Endothelial cell of umbilical vein (primary cell): ENCODE measurements around the gene MYH10. TPM values are rescaled to one million over a fixed set of nuclear protein-coding genes. Genes with fewer than 3 reads are reported as not detected.
A peak's percentile ranks its signal among the peaks of the same experiment; 100 is the strongest.

Source experiments
- BruUV-seq: library from RNA; stranded (reverse); fragments of 400-500 nt; replicated peaks from 2 replicates; lab custom pipeline; 2021; lab: Mats Ljungman, UMichigan
- CTCF ChIA-PET: fragments of 300-600, 350-600 bp; sonication (Branson Sonifier 250); formaldehyde crosslinking; loops from one replicate; lab custom pipeline; 2021; ENCODE audit warnings: antibody characterized with exemption, inconsistent platforms; lab: Charles Lee
- POLR2A ChIA-PET: fragments of 300-600, 350-600 bp; sonication (Branson Sonifier 250); formaldehyde crosslinking; loops from one replicate; lab custom pipeline; 2021; ENCODE audit warnings: antibody characterized with exemption, inconsistent platforms; lab: Charles Lee
- DNase-seq: peaks from one replicate; pipeline ENCODE4 v3.0.0-alpha.2; 2011; ENCODE audit warnings: low read depth, low spot score
- FAIRE-seq: peaks from 2 replicates; lab custom pipeline; 2011; peaks lifted over from hg19 to GRCh38; lab: Jason Lieb, UNC
- H2AFZ ChIP-seq: 2 replicates; pipeline ENCODE4 v1.6.0; 2012; ENCODE audit warnings: low read depth, low read length, control low read depth, inconsistent platforms
- H3K27ac ChIP-seq: 2 replicates; pipeline ENCODE4 v1.5.1; 2011; ENCODE audit warnings: low read depth, mild to moderate bottlenecking, control low read depth, low read length, moderate library complexity; ENCODE audit not compliant: insufficient read depth
- H3K27me3 ChIP-seq, 2 experiments: 2 replicates each; pipeline versions ENCODE4 v1.6.0 to v1.6.1; 2011; ENCODE audit warnings: low read length in 2 of 2, mixed read lengths in 1 of 2; ENCODE audit not compliant: control insufficient read depth in 2 of 2, insufficient read depth in 2 of 2
- H3K36me3 ChIP-seq, 2 experiments: 2 replicates in 1 of 2; 3 replicates in 1 of 2; pipeline ENCODE4 v1.5.1; 2011; ENCODE audit warnings: low read length in 2 of 2, mild to moderate bottlenecking in 1 of 2, moderate library complexity in 1 of 2; ENCODE audit not compliant: control insufficient read depth in 2 of 2, insufficient read depth in 2 of 2; ENCODE audit errors: extremely low read depth in 1 of 2
- H3K4me1 ChIP-seq: 3 replicates; pipeline ENCODE4 v1.5.1; 2011; ENCODE audit warnings: mild to moderate bottlenecking, low read length; ENCODE audit not compliant: control insufficient read depth, insufficient read depth; ENCODE audit errors: extremely low read depth
- H3K4me2 ChIP-seq: 2 replicates; pipeline ENCODE4 v1.6.1; 2011; ENCODE audit warnings: low read length, control low read depth, mixed read lengths; ENCODE audit not compliant: insufficient read depth
- H3K4me3 ChIP-seq, 3 experiments: fragments of 200-600 bp in 1 of 3; sonication (generic), shearing (Covaris generic) in 1 of 3; replicated peaks in 1 of 3; 2 replicates each; pipeline ENCODE4 v1.5.1; 2011 to 2016; ENCODE audit warnings: control low read depth in 3 of 3, low read length in 3 of 3, mild to moderate bottlenecking in 2 of 3, inconsistent platforms in 1 of 3, low read depth in 1 of 3, moderate library complexity in 1 of 3; ENCODE audit not compliant: insufficient read depth in 1 of 3
- H3K79me2 ChIP-seq: 2 replicates; pipeline ENCODE4 v1.6.0; 2012; ENCODE audit warnings: low read length, inconsistent platforms; ENCODE audit not compliant: control insufficient read depth, insufficient read depth
- H3K9ac ChIP-seq: replicated peaks from 2 replicates; pipeline ENCODE3; 2011; ENCODE audit warnings: low read length, control low read depth; ENCODE audit not compliant: insufficient read depth; ENCODE audit errors: extremely low read depth
- H3K9me1 ChIP-seq: replicated peaks from 3 replicates; pipeline ENCODE4 v1.6.0; 2011; ENCODE audit warnings: mild to moderate bottlenecking, low read length; ENCODE audit not compliant: control insufficient read depth, insufficient read depth; ENCODE audit errors: extremely low read depth
- H3K9me3 ChIP-seq: replicated peaks from 2 replicates; pipeline ENCODE4 v1.5.1; 2012; ENCODE audit warnings: low read length, inconsistent platforms; ENCODE audit not compliant: control insufficient read depth, insufficient read depth
- H4K20me1 ChIP-seq: replicated peaks from 2 replicates; pipeline ENCODE3; 2011; ENCODE audit warnings: mild to moderate bottlenecking, low read length; ENCODE audit not compliant: control insufficient read depth, insufficient read depth; ENCODE audit errors: extremely low read depth
- EZH2 ChIP-seq: IDR thresholded peaks from 2 replicates; pipeline ENCODE4 v1.6.1; 2012; ENCODE audit warnings: borderline replicate concordance, low read depth, mild to moderate bottlenecking, moderate library complexity, low read length, inconsistent platforms; ENCODE audit not compliant: severe bottlenecking
- GATA2 ChIP-seq: IDR thresholded peaks from 2 replicates; pipeline ENCODE4 v1.7.0; 2011; ENCODE audit warnings: low read depth, mild to moderate bottlenecking, moderate library complexity, mixed read lengths, low read length; ENCODE audit not compliant: insufficient read length, insufficient read depth
- JUN ChIP-seq: IDR thresholded peaks from 2 replicates; pipeline ENCODE4 v1.6.1; 2011; ENCODE audit warnings: borderline replicate concordance, low read depth; ENCODE audit not compliant: insufficient read length, insufficient read depth
- MYC ChIP-seq: IDR thresholded peaks from one replicate; pipeline ENCODE4 v1.6.1; 2011; ENCODE audit warnings: mild to moderate bottlenecking, low read depth, low read length
- POLR2A ChIP-seq: IDR thresholded peaks from 2 replicates; pipeline ENCODE4 v1.6.1; 2012; ENCODE audit warnings: low read depth, mild to moderate bottlenecking, control low read depth, low read length
- dilution Hi-C: fragments of 300-500 bp; cut with MboI; formaldehyde crosslinking; loops from one replicate; pipeline ENCODE4 v1.15.0; 2019; ENCODE audit warnings: low sequenced_read_pairs; ENCODE audit not compliant: extremely low pct_ligation_motif_present
- intact Hi-C: fragments of 100-400 bp; cut with micrococcal nuclease; formaldehyde crosslinking; loops from one replicate; pipeline ENCODE4 v1.10.0; 2022
- polyA plus RNA-seq, 4 experiments: library from polyadenylated mRNA; depleted of rRNA in 3 of 4; stranded (reverse) in 3 of 4; unstranded in 1 of 4; fragments of >200 nt; gene quantifications; 2 replicates each; pipeline versions ENCODE4 v1.2.1 to v1.2.3, GENCODE V29; 2011 to 2012; ENCODE audit warnings: missing spikeins in 1 of 4
- total RNA-seq: library from RNA; stranded (reverse); gene quantifications from 2 replicates; pipeline ENCODE4 v1.2.3, GENCODE V29; 2021
- TF ChIP-seq, protein P1 (sequence below): IDR thresholded peaks from 2 replicates; pipeline ENCODE4 v1.6.1; 2011; ENCODE audit not compliant: insufficient read depth, insufficient read length

Gene MYH10
- total and polyA plus RNA-seq, 2 donors (not counting 3 experiments of a cell fraction or from before 2014, with no cell fraction given) = 73.4 to 232 TPM

DNA sequence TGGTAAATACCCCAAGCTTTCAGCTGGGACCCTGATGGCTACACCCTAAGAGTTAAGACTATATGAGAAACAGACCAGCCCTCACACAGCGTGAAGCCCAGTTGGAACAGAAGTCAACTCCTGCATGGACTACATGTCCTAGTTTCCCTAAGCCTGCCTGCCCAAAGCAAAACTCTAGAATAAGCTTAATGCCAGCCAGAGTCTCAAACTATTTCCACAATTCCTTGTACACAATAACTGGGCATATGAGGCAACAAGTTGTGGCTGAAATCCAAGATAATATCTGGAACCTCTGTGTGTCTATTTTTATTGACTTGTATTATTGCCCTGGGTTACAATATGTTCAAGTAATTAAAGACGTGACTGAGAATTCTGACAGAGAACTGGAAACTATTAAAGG is 19.4 kb downstream of the MYH10 start:
- peaks cover 16% of the 10 kb centered on the region for H3K79me2 ChIP-seq
- no peak for TF ChIP-seq GATA2
- TF ChIP-seq, protein P1, sequence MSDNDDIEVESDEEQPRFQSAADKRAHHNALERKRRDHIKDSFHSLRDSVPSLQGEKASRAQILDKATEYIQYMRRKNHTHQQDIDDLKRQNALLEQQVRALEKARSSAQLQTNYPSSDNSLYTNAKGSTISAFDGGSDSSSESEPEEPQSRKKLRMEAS = no peak
- TF ChIP-seq POLR2A = no peak
- TF ChIP-seq MYC = no peak
- no peak for TF ChIP-seq EZH2
- ChIA-PET POLR2A (no interaction called here), CTCF (interaction anchor here (0.6 to 1.4 kb wide), 3 partner anchors 9 to 134 kb away, joined by 3 to 4 read pairs (median 3); no protein-coding TSS in a partner anchor)
- no peak overlapping the region for H3K4me2 ChIP-seq
- BruUV-seq = no TSS peak
- no peaks in the 10 kb centered on the region for H3K36me3 ChIP-seq
- no peaks in the 10 kb centered on the region for H3K4me1 ChIP-seq
- no peaks in the 10 kb centered on the region for H3K9me3 ChIP-seq
- H2AFZ ChIP-seq = no peak overlapping the region
- H3K27me3 ChIP-seq = no peaks in the 10 kb centered on the region
- H3K9ac ChIP-seq = no peak overlapping the region
- no peaks in the 10 kb centered on the region for H3K9me1 ChIP-seq
- intact Hi-C loops = no loop called here
- no peak overlapping the region for H3K27ac ChIP-seq
- peak; percentile 22 for DNase-seq
- H3K4me3 ChIP-seq = no peak overlapping the region
- FAIRE-seq = no peak
- peaks cover 7% of the 10 kb centered on the region for H4K20me1 ChIP-seq
- dilution Hi-C loops = no loop called here

- Histone ChIP-seq H2AFZ (no peak overlapping the region), H3K4me3 (no peak overlapping the region), H3K79me2 (peaks cover 16% of the 10 kb centered on the region), H3K27ac (no peak overlapping the region), H4K20me1 (peaks cover 7% of the 10 kb centered on the region), H3K9me1 (no peaks in the 10 kb centered on the region), H3K27me3 (no peaks in the 10 kb centered on the region), H3K4me2 (no peak overlapping the region), H3K36me3 (no peaks in the 10 kb centered on the region), H3K4me1 (no peaks in the 10 kb centered on the region), H3K9ac (no peak overlapping the region), H3K9me3 (no peaks in the 10 kb centered on the region)
- intact Hi-C loops = no loop called here
- dilution Hi-C loops = no loop called here
- FAIRE-seq = no peak
- DNase-seq = no peak
- no TSS peak for BruUV-seq
- CTCF ChIA-PET = interaction anchor here (1.4 kb wide), 1 partner anchor 135 kb away, joined by 4 read pairs; no protein-coding TSS in a partner anchor
- POLR2A ChIA-PET = no interaction called here
- TF ChIP-seq GATA2 (no peak), JUN (no peak), MYC (no peak)
Measured at GRCh38 chr17:8610558-8610957, 20.0 kb downstream of the MYH10 start.
